ENCODE measurements around the gene BICDL2.

Gene BICDL2

GRCh38 chr16:3023415-3023668 is 13.4 kb downstream of the BICDL2 start:
- no peak for TF ChIP-seq ZFX (IDR thresholded peaks at IDR 0.05; ENCODE audit: borderline replicate concordance)
- no peak for TF ChIP-seq CTCF (IDR thresholded peaks at IDR 0.05)
- H3K27ac ChIP-seq = peak overlapping the region; percentile 88

- no peak for TF ChIP-seq ZFX (IDR thresholded peaks at IDR 0.05; ENCODE audit: borderline replicate concordance)
- no peak for TF ChIP-seq CTCF (IDR thresholded peaks at IDR 0.05)
- H3K27ac ChIP-seq = peak overlapping the region; percentile 88
Measured at GRCh38 chr16:3022684-3023414, 13.9 kb downstream of the BICDL2 start.

DNA sequence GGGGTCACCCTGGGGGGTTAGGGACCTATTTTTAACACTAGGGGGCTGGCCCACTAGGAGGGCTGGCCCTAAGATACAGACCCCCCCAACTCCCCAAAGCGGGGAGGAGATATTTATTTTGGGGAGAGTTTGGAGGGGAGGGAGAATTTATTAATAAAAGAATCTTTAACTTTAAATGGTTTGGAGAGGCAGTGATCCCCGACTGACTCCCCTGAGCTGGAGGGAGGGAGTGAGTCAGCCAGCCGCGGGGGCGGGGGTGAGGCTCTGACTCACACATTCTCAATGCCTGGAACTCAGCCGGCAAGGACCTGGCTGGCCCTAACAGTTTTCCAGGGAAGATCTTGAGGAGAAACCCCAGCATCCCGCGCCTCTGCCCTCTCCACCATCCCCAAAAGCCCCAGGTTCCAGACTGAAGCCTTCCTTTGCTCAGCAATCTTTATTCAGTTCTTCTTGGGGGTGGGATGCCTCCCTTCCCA is 14.5 kb downstream of the BICDL2 start:
- TF ChIP-seq CTCF (IDR thresholded peaks at IDR 0.05) (no peak), ZFX (IDR thresholded peaks at IDR 0.05; ENCODE audit: borderline replicate concordance) (no peak)
- peak overlapping the region; percentile 88 for H3K27ac ChIP-seq

- TF ChIP-seq ZFX (IDR thresholded peaks at IDR 0.05; ENCODE audit: borderline replicate concordance) (no peak), CTCF (IDR thresholded peaks at IDR 0.05) (peak; percentile 51)
- H3K27ac ChIP-seq = peak overlapping the region; percentile 88
Measured at GRCh38 chr16:3021449-3022207, 15.1 kb downstream of the BICDL2 start.

GRCh38 chr16:3020604-3021448 is 15.9 kb downstream of the BICDL2 start:
- TF ChIP-seq CTCF (IDR thresholded peaks at IDR 0.05) (no peak), ZFX (IDR thresholded peaks at IDR 0.05; ENCODE audit: borderline replicate concordance) (no peak)
- peak overlapping the region; percentile 88 for H3K27ac ChIP-seq

DNA sequence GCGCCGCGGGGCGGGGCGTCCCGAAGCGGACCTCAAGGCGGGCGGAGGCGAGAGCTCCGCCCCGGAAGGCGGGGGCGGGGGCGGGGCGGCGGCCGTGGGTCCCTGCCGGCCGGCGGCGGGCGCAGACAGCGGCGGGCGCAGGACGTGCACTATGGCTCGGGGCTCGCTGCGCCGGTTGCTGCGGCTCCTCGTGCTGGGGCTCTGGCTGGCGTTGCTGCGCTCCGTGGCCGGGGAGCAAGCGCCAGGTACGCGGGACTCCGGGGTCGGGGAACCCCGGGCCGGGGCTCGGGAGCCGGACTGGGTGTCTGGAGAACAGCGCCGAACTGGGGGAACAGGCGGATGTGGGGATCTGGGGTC is 16.5 kb downstream of the BICDL2 start, which contains the start of gene TNFRSF12A:
Gene TNFRSF12A (plus strand): TSS at position 122 of the 357 bp plus-strand sequence. CDS start 30 bp downstream, at position 152.
- no peak for TF ChIP-seq ZFX (IDR thresholded peaks at IDR 0.05; ENCODE audit: borderline replicate concordance)
- peak; percentile 9; the same call in 1 of the 2 replicates for TF ChIP-seq CTCF (IDR thresholded peaks at IDR 0.05)
- H3K27ac ChIP-seq = peak within 1 kb of the TSS; percentile 88

All from 22Rv1 (cell line).